NOMO-1 (cell line): Measurements from ENCODE around the gene PCNA.

Experiments used
- DNase-seq, 2 experiments: peaks; one replicate each; lab custom pipeline; 2025; ENCODE audit not compliant: unreplicated experiment in 2 of 2; lab: John Stamatoyannopoulos, UW

PCNA gene

GRCh38 chr20:5143851-5144250 is 24.1 kb upstream of the PCNA start:
- DNase-seq: no peak

GRCh38 chr20:5141615-5142014 is 21.9 kb upstream of the PCNA start:
- no peak for DNase-seq

GRCh38 chr20:5140195-5140594 is 20.4 kb upstream of the PCNA start:
- no peak for DNase-seq

- DNase-seq: no peak
Measured at GRCh38 chr20:5136096-5136495, 16.3 kb upstream of the PCNA start.

GRCh38 chr20:5135363-5136012 is 15.7 kb upstream of the PCNA start:
- DNase-seq: no peak

GRCh38 chr20:5133998-5134397 is 14.2 kb upstream of the PCNA start:
- DNase-seq: no peak

- DNase-seq: no peak
Measured at GRCh38 chr20:5131502-5131901, 11.7 kb upstream of the PCNA start.

GRCh38 chr20:5128886-5129285 is 9.1 kb upstream of the PCNA start:
- DNase-seq: no peak

GRCh38 chr20:5127859-5128424 is 8.2 kb upstream of the PCNA start:
- DNase-seq: no peak

- DNase-seq: peak; percentile 39 to 45
Measured at GRCh38 chr20:5127204-5127858, 7.6 kb upstream of the PCNA start.

- peak; percentile 98 to 100 for DNase-seq
Measured at GRCh38 chr20:5126512-5127203, 6.9 kb upstream of the PCNA start, which contains the start of gene CDS2. CDS2 (plus strand) TSS chr20:5127008; CDS start chr20:5127093, 85 bp downstream.

- no peak for DNase-seq
Measured at GRCh38 chr20:5122873-5123260, 3.1 kb upstream of the PCNA start.

GRCh38 chr20:5120185-5120476 is 373 bp upstream of the PCNA start:
- DNase-seq: no peak

GRCh38 chr20:5119143-5119434 is 669 bp downstream of the PCNA start:
- no peak for DNase-seq

- no peak for DNase-seq
Measured at GRCh38 chr20:5118220-5119142, 1.3 kb downstream of the PCNA start.

GRCh38 chr20:5116875-5117274 is 2.9 kb downstream of the PCNA start:
- DNase-seq: no peak

GRCh38 chr20:5114403-5114802 is 5.4 kb downstream of the PCNA start:
- no peak for DNase-seq

GRCh38 chr20:5113615-5113986 is 6.2 kb downstream of the PCNA start:
- DNase-seq: no peak

- no peak for DNase-seq
Measured at GRCh38 chr20:5109276-5109675, 10.5 kb downstream of the PCNA start.

GRCh38 chr20:5104479-5104878 is 15.3 kb downstream of the PCNA start:
- DNase-seq: no peak

- peak; percentile 9 to 47 for DNase-seq
Measured at GRCh38 chr20:5100684-5101347, 18.9 kb downstream of the PCNA start.
